Adrenal gland (tissue), 5 donors: ENCODE measurements around the gene IMMP2L.

Experiments
- POLR2A ChIP-seq, 2 donors: fragments of 450-650 bp; IDR thresholded peaks; one replicate each; pipeline ENCODE4 v1.6.1; 2017; ENCODE audit warnings: antibody characterized with exemption in 2 of 2, mild to moderate bottlenecking in 2 of 2, moderate library complexity in 1 of 2
- TF ChIP-seq, protein P1 (sequence below), 6 experiments: fragments of 450-650 bp in 4 of 6; fragments of 200-600 bp in 2 of 6; sonication (generic) in 1 of 6; IDR thresholded peaks; 1 replicate in 5 of 6; 2 replicates in 1 of 6; pipeline versions ENCODE4 v1.5.1 to v1.8.0; 2016 to 2021; ENCODE audit warnings: antibody characterized with exemption in 6 of 6, mild to moderate bottlenecking in 2 of 6, moderate library complexity in 1 of 6
- donor health status: DM: no; HTN: no; CAD: no.

DNA sequence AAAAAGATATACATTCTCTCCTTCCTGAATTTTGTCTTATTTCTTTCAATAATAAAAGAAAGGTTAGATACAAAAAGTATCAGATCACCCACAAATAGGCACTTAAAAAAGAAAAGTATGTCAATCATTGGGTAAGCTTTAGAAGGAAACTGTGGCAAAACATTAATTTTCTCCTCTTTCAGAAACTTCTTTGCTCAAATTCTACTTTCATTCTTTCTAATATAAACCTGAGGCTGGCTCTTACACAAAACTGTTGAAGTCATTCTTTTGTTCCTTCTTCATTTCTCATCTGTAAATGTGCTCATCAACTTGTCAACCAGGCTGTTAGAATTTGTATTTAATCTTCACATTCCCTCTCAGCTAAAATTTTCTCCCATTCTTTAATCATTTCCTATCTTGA, 346.7 kb downstream of the IMMP2L start:
- TF ChIP-seq, protein P1, sequence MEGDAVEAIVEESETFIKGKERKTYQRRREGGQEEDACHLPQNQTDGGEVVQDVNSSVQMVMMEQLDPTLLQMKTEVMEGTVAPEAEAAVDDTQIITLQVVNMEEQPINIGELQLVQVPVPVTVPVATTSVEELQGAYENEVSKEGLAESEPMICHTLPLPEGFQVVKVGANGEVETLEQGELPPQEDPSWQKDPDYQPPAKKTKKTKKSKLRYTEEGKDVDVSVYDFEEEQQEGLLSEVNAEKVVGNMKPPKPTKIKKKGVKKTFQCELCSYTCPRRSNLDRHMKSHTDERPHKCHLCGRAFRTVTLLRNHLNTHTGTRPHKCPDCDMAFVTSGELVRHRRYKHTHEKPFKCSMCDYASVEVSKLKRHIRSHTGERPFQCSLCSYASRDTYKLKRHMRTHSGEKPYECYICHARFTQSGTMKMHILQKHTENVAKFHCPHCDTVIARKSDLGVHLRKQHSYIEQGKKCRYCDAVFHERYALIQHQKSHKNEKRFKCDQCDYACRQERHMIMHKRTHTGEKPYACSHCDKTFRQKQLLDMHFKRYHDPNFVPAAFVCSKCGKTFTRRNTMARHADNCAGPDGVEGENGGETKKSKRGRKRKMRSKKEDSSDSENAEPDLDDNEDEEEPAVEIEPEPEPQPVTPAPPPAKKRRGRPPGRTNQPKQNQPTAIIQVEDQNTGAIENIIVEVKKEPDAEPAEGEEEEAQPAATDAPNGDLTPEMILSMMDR (IDR thresholded peaks at IDR 0.05) = no peak
- TF ChIP-seq POLR2A (IDR thresholded peaks at IDR 0.05) = no peak
